Naive thymus-derived CD4-positive, alpha-beta T cell (primary cell): Measurements from ENCODE around the gene MRPL55. TPM values are rescaled to one million over a fixed set of nuclear protein-coding genes. Genes with fewer than 3 reads are reported as not detected.

Experiments
- ATAC-seq: fragments of 150-1000 bp; cut with Tn5 transposase; 2 replicates; pipeline ENCODE4 v1.10.0; 2021; ENCODE audit warnings: mild to moderate bottlenecking, moderate library complexity
- CTCF ChIA-PET: fragments of 350-600 bp; sonication (Branson Sonifier 250); formaldehyde crosslinking; loops from one replicate; lab custom pipeline; 2021; ENCODE audit warnings: antibody characterized with exemption; lab: Charles Lee
- POLR2A ChIA-PET: fragments of 350-600 bp; sonication (Branson Sonifier 250); formaldehyde crosslinking; loops from one replicate; lab custom pipeline; 2021; ENCODE audit warnings: antibody characterized with exemption, inconsistent platforms; lab: Charles Lee
- DNase-seq, 9 donors: peaks; one replicate each; pipeline versions ENCODE4 v3.0.0 to v3.0.0-alpha.2; 2020 to 2022; ENCODE audit warnings: mixed read lengths in 1 of 9
- H3K27ac ChIP-seq: one replicate; pipeline ENCODE4 v1.7.0; 2013; ENCODE audit warnings: mild to moderate bottlenecking, low read depth, low read length, moderate library complexity
- H3K27me3 ChIP-seq, 2 donors: one replicate each; pipeline ENCODE4 v1.7.0; 2013; ENCODE audit warnings: low read length in 2 of 2, mild to moderate bottlenecking in 2 of 2, moderate library complexity in 2 of 2; ENCODE audit not compliant: control insufficient read depth in 2 of 2, insufficient read depth in 2 of 2
- H3K36me3 ChIP-seq, 3 experiments: 1 replicate in 2 of 3; 2 replicates in 1 of 3; pipeline ENCODE4 v1.7.0; 2013; ENCODE audit warnings: low read length in 3 of 3, mild to moderate bottlenecking in 3 of 3, moderate library complexity in 1 of 3; ENCODE audit not compliant: insufficient read depth in 3 of 3, control insufficient read depth in 2 of 3
- H3K4me1 ChIP-seq, 2 donors: one replicate each; pipeline ENCODE4 v1.7.0; 2013; ENCODE audit warnings: low read length in 2 of 2, mild to moderate bottlenecking in 2 of 2, moderate library complexity in 1 of 2; ENCODE audit not compliant: control insufficient read depth in 2 of 2, insufficient read depth in 2 of 2
- H3K4me3 ChIP-seq: 2 replicates; pipeline ENCODE4 v1.7.0; 2013; ENCODE audit warnings: mild to moderate bottlenecking, low read length
- H3K9me3 ChIP-seq, 3 experiments: 1 replicate in 2 of 3; 2 replicates in 1 of 3; pipeline ENCODE4 v1.7.0; 2013; ENCODE audit warnings: low read length in 3 of 3; ENCODE audit not compliant: control insufficient read depth in 2 of 3
- H3K27ac Mint-ChIP-seq, 9 donors: one replicate each; pipeline ENCODE4 v1.8.0; 2020 to 2022; ENCODE audit warnings: mixed read lengths in 9 of 9, mild to moderate bottlenecking in 8 of 9, moderate library complexity in 5 of 9, inconsistent platforms in 2 of 9
- H3K27me3 Mint-ChIP-seq, 5 donors: one replicate each; pipeline ENCODE4 v1.8.0; 2021 to 2022; ENCODE audit warnings: mixed read lengths in 5 of 5, mild to moderate bottlenecking in 1 of 5
- H3K36me3 Mint-ChIP-seq, 5 donors: one replicate each; pipeline ENCODE4 v1.8.0; 2020 to 2022; ENCODE audit warnings: mixed read lengths in 5 of 5, mild to moderate bottlenecking in 3 of 5, inconsistent platforms in 1 of 5
- H3K4me1 Mint-ChIP-seq, 7 donors: one replicate each; pipeline ENCODE4 v1.8.0; 2020 to 2022; ENCODE audit warnings: mixed read lengths in 7 of 7, mild to moderate bottlenecking in 3 of 7, inconsistent platforms in 1 of 7
- H3K4me3 Mint-ChIP-seq, 10 donors: one replicate each; pipeline ENCODE4 v1.8.0; 2020 to 2022; ENCODE audit warnings: mild to moderate bottlenecking in 10 of 10, mixed read lengths in 10 of 10, moderate library complexity in 6 of 10, inconsistent platforms in 2 of 10
- H3K9me3 Mint-ChIP-seq, 11 donors: one replicate each; pipeline ENCODE4 v1.8.0; 2020 to 2022; ENCODE audit warnings: mixed read lengths in 11 of 11, mild to moderate bottlenecking in 4 of 11, inconsistent platforms in 1 of 11, moderate library complexity in 1 of 11
- intact Hi-C, 2 donors: fragments of 100-400 bp; cut with micrococcal nuclease; formaldehyde crosslinking; loops; one replicate each; pipeline ENCODE4 v1.15.1; 2023
- polyA plus RNA-seq, 2 donors: library from polyadenylated mRNA; unstranded; fragments of 300-500 nt; fragmentation: Illumina TruSeq; gene quantifications; one replicate each; pipeline ENCODE4 v1.2.3, GENCODE V29; 2021
- total RNA-seq, 6 experiments: library from RNA in 5 of 6; stranded (reverse) in 5 of 6; gene quantifications; 1 replicate in 5 of 6; 2 replicates in 1 of 6; pipeline ENCODE4 v1.2.3 and lab custom pipeline; 2021 to 2026

The MRPL55 gene
- total and polyA plus RNA-seq, 7 experiments from 2014 or later = 34.3 to 149 (median 68.5) TPM

DNA sequence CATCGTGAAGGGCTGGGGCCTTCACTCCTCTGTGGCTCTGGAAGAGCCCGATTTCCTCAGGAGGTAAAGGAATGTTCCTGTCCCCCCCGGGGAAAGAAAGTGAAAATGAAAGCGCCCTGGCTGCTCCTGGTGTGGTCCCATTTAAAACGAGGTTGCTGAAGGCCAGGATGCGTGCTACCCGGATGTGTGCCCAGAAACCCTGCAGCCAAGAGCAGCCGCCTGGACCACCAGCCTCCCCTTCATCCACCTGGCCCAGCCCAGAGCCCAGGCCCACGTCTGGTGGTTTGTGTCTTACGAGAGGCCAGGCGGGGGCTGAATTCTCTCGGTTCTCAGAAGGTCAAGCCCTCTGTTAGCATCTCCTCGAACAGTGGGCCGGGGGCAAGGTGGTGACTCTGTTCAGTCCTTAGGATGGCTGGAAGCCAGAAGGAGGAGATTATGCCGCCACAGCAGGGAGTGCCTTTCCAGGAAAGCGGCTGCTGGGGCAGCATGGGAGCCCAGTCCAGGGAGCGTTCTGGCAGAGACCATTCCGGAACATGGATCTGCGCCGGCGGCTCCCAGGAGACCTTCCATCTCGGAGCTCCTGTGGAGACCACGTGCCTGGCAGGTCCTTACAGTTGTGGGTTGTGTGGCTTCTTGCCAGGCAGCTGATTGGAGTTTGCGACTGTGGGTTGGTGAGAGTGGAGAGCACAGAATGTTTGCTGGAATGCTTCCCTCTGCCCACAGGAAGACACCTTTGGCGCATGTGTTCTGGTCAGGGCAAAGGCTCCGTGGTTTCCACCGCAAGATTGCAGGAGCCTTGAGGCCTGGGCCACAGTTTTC, 32.3 kb upstream of the MRPL55 start:
- Histone ChIP-seq H3K27ac (peak overlapping the region; percentile 98), H3K4me3 (peak overlapping the region; percentile 87), H3K4me1 (peaks cover 44 to 45% of the 10 kb centered on the region in 2 donors), H3K9me3 (no peaks in the 10 kb centered on the region), H3K27me3 (no peaks in the 10 kb centered on the region), H3K36me3 (peaks cover 0 to 28% (median 0%) of the 10 kb centered on the region in 3 experiments)
- Mint-ChIP-seq H3K36me3 (peaks cover 0 to 11% (median 0%) of the 10 kb centered on the region in 5 donors), H3K4me1 (peaks cover 23 to 48% (median 34%) of the 10 kb centered on the region in 7 donors), H3K4me3 (peak overlapping the region; percentile 87 to 99 (median 95)), H3K27ac (peak overlapping the region; percentile 56 to 100 (median 99)), H3K9me3 (peaks cover 0 to 5% (median 0%) of the 10 kb centered on the region in 11 donors), H3K27me3 (peaks cover 0 to 12% (median 0%) of the 10 kb centered on the region in 5 donors)
- ATAC-seq = no peak
- DNase-seq = peak in 1 of 9 donors; percentile 23
- POLR2A ChIA-PET = interaction anchor here (1.2 to 3.0 kb wide), 2 partner anchors 12 to 24 kb away, joined by 3 to 29 read pairs; partner anchors contain the start of gene IBA57
- intact Hi-C loops = loop anchor here (2.0 to 10.0 kb wide), 5 partner anchors 15 to 1734 kb away; partner anchors contain the start of genes CCSAP (in 1 of the 2) and PARP1 (in 1 of the 2)
- CTCF ChIA-PET = no interaction called here

DNA sequence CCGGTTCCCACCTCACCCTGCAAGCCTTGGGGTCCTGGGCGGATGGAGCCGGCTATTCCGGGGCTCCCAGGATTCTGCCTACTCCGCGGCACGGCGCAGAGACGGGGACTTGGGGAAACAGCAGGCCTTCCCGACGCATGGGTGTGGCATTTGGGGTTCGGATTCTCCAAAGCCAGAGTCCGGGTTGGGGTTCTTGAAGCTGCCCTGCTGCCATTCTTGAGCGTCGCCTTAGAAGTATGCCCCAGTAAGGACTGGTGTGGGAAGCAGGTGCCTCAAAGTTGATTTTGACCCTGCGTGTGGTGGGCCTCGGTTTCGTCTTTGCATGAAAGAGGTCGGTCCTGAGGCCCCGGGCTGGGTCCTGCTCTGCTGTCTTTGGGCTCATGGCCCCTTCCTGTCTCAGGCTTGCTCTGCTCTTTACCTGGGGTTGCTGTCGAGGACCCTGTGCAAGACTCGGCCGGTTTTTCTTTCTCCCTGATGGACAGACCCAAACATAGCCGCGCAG, 31.7 kb upstream of the MRPL55 start:
- no peak for ATAC-seq
- peaks cover 23 to 48% (median 34%) of the 10 kb centered on the region in 7 donors for H3K4me1 Mint-ChIP-seq
- Histone ChIP-seq H3K27ac (peak overlapping the region; percentile 98), H3K36me3 (peaks cover 0 to 22% (median 0%) of the 10 kb centered on the region in 3 experiments), H3K27me3 (no peaks in the 10 kb centered on the region), H3K9me3 (no peaks in the 10 kb centered on the region), H3K4me3 (peak overlapping the region; percentile 87), H3K4me1 (peaks cover 45 to 51% of the 10 kb centered on the region in 2 donors)
- H3K9me3 Mint-ChIP-seq = peaks cover 0 to 5% (median 0%) of the 10 kb centered on the region in 11 donors
- ChIA-PET CTCF (interaction anchor here (1.0 to 1.4 kb wide), 3 partner anchors 23 to 28 kb away, joined by 3 to 9 read pairs (median 4); partner anchors contain the start of gene IBA57), POLR2A (interaction anchor here (1.0 to 6.7 kb wide), 6 partner anchors 8 to 266 kb away, joined by 3 to 109 read pairs (median 6); partner anchors contain the start of genes ARF1, GJC2, IBA57 and MRPL55)
- intact Hi-C loops = loop anchor here (1.0 to 10.0 kb wide), 16 partner anchors 9 to 1733 kb away; partner anchors contain the start of genes ARF1 (in 2 of the 2), C1orf35 (in 2 of the 2), IBA57 (in 2 of the 2) and MRPL55 (in 2 of the 2)
- peaks cover 0 to 19% (median 0%) of the 10 kb centered on the region in 5 donors for H3K27me3 Mint-ChIP-seq
- no peak for DNase-seq
- H3K27ac Mint-ChIP-seq = peak overlapping the region; percentile 56 to 100 (median 99)
- peaks cover 0 to 11% (median 0%) of the 10 kb centered on the region in 5 donors for H3K36me3 Mint-ChIP-seq
- peak overlapping the region; percentile 87 to 99 (median 95) for H3K4me3 Mint-ChIP-seq

DNA sequence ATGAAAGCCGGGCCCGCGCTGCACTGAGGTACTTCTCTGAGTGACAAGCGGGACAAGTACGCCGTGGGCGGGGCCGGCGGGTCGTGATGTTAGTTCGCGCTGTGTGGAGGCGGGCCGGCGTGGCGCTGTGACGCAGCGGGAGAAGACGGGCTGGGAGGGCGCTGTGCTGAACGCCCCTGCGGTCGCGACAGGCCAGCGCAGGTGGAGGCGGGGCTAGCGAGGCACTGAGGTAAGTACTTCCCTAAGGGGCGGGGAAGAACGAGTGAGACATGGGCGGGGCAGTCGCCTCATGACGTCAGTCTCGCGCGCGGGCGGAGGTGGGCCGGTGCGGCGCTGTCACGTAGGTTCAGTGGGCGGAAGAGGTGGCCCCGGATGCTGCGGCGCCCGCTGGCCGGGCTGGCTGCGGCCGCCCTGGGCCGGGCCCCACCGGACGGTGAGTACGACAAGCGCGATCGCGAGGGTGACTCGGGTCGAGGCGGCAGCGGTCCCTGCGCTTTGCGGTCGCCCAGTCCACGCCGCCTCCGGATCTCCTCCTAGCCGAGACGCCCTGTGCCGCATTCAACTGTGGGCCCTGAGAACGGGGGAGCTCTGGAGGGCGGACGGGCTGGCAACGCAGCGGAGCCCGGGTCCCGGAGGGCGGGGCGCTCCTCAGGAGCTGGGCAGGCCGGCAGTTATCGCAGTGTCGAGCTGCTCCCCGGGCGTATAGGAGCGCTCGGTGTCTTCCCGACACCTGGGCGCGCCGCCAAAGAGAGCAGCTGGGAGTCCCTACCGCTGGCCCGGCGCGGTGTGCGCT, 31.0 kb upstream of the MRPL55 start, which contains the start of gene GUK1:
TSS of gene GUK1 (plus strand) at position 349 of the 793 bp plus-strand sequence. CDS start at position 373, 24 bp downstream.
- ATAC-seq (peak; percentile 93), DNase-seq (peak; percentile 98 to 100 (median 100))
- H3K4me3 Mint-ChIP-seq = peak within 1 kb of the TSS; percentile 87 to 99 (median 95)
- no peaks in the 10 kb centered on the region for H3K27me3 ChIP-seq
- H3K27ac Mint-ChIP-seq = peak within 1 kb of the TSS; percentile 83 to 100 (median 99)
- no peaks in the 10 kb centered on the region for H3K9me3 ChIP-seq
- peaks cover 0 to 24% (median 0%) of the 10 kb centered on the region in 5 donors for H3K27me3 Mint-ChIP-seq
- peak within 1 kb of the TSS; percentile 99 for H3K27ac ChIP-seq
- H3K36me3 Mint-ChIP-seq = peaks cover 0 to 11% (median 0%) of the 10 kb centered on the region in 5 donors
- CTCF ChIA-PET = interaction anchor here (1.0 to 1.4 kb wide), 3 partner anchors 24 to 28 kb away, joined by 3 to 9 read pairs (median 4); partner anchors contain the start of gene IBA57
- H3K4me1 Mint-ChIP-seq = peaks cover 23 to 48% (median 34%) of the 10 kb centered on the region in 7 donors
- peak within 1 kb of the TSS; percentile 88 for H3K4me3 ChIP-seq
- peaks cover 42 to 49% of the 10 kb centered on the region in 2 donors for H3K4me1 ChIP-seq
- intact Hi-C loops = loop anchor here (1.0 to 10.0 kb wide), 17 partner anchors 9 to 1733 kb away; partner anchors contain the start of genes ARF1 (in 2 of the 2), C1orf35 (in 2 of the 2), IBA57 (in 2 of the 2) and MRPL55 (in 2 of the 2)
- peaks cover 0 to 5% (median 0%) of the 10 kb centered on the region in 11 donors for H3K9me3 Mint-ChIP-seq
- H3K36me3 ChIP-seq = peaks cover 0 to 15% (median 0%) of the 10 kb centered on the region in 3 experiments
- POLR2A ChIA-PET = interaction anchor here (1.0 to 6.7 kb wide), 6 partner anchors 9 to 266 kb away, joined by 3 to 109 read pairs (median 6); partner anchors contain the start of genes ARF1, GJC2, IBA57 and MRPL55

DNA sequence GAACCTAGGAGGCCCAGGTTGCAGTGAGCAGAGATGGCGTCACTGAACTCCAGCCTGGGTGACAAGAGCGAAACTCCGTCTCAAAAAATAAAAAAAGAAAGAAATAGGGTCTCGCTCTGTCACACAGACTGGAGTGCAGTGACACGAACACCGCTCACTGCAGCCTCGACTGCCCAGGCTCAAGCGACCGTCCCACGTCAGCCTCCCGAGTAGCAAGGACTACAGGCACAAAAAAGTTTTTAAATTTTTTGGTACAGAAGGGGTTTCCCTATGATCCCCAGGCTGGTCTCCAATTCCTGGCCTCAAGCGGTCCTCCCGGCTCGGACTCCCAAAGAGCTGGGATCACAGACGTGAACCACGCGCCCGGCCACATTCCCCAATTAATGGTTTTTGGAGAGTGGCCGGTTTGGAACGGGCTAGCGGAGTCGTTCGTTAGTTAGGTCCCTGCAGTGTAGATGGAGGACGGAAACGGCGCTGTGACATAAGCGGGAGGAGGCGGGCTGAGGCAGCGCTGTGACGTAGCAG, 30.4 kb upstream of the MRPL55 start:
- CTCF ChIA-PET = interaction anchor here (1.4 kb wide), 1 partner anchor 26 kb away, joined by 9 read pairs; the partner anchor contains the start of gene IBA57
- intact Hi-C loops = loop anchor here (1.0 to 2.0 kb wide), 2 partner anchors 8 to 267 kb away; partner anchors contain the start of gene TRIM11 (in 1 of the 2)

DNA sequence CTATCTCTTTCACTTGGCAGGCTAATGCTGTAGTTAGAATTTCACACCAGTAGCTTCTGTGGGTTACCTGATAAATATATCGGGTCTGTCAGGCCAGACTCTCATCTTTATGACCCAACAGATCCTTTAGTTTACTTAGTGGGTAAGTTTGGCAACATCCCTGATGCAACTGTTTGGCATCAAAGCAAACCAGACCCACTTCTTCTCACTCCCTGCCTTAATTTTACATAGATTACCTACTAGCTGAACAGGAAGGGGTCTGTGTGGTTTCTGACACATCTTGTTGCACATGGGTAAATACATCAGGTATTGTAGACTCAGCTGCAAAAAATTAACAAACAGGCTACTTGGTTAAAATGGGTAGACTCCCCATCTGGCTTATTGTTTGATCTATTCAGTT, 27.8 kb upstream of the MRPL55 start:
- ATAC-seq (no peak), DNase-seq (no peak)
- peaks cover 0 to 8% (median 0%) of the 10 kb centered on the region in 5 donors for H3K36me3 Mint-ChIP-seq
- intact Hi-C loops = no loop called here
- Histone ChIP-seq H3K27me3 (no peaks in the 10 kb centered on the region), H3K4me3 (no peak overlapping the region), H3K4me1 (peaks cover 13 to 29% of the 10 kb centered on the region in 2 donors), H3K9me3 (no peaks in the 10 kb centered on the region), H3K36me3 (peaks cover 0 to 10% (median 0%) of the 10 kb centered on the region in 3 experiments), H3K27ac (no peak overlapping the region)
- H3K4me1 Mint-ChIP-seq = peaks cover 3 to 20% (median 12%) of the 10 kb centered on the region in 7 donors
- no peak overlapping the region for H3K4me3 Mint-ChIP-seq
- ChIA-PET CTCF (interaction anchor here (1.2 to 1.3 kb wide), 3 partner anchors 18 to 363 kb away, joined by 3 read pairs; no protein-coding TSS in a partner anchor), POLR2A (interaction anchor here (6.7 kb wide), 1 partner anchor 28 kb away, joined by 109 read pairs; the partner anchor contains the start of gene IBA57)
- peak overlapping the region in 2 of 9 donors; percentile 11 to 52 for H3K27ac Mint-ChIP-seq
- peaks cover 0 to 45% (median 0%) of the 10 kb centered on the region in 5 donors for H3K27me3 Mint-ChIP-seq
- peaks cover 0 to 7% (median 0%) of the 10 kb centered on the region in 11 donors for H3K9me3 Mint-ChIP-seq

More for the DNA sequence above, 30.4 kb upstream of the MRPL55 start:
- no peaks in the 10 kb centered on the region for H3K9me3 ChIP-seq
- Mint-ChIP-seq H3K36me3 (peaks cover 0 to 11% (median 0%) of the 10 kb centered on the region in 5 donors), H3K27me3 (peaks cover 0 to 30% (median 0%) of the 10 kb centered on the region in 5 donors), H3K9me3 (peaks cover 0 to 7% (median 0%) of the 10 kb centered on the region in 11 donors), H3K4me3 (peak overlapping the region; percentile 87 to 99 (median 95)), H3K4me1 (peaks cover 23 to 43% (median 34%) of the 10 kb centered on the region in 7 donors), H3K27ac (peak overlapping the region; percentile 83 to 100 (median 99))
- DNase-seq (no peak), ATAC-seq (no peak)
- peak overlapping the region; percentile 99 for H3K27ac ChIP-seq
- peaks cover 0 to 12% (median 0%) of the 10 kb centered on the region in 3 experiments for H3K36me3 ChIP-seq
- H3K27me3 ChIP-seq = no peaks in the 10 kb centered on the region
- H3K4me1 ChIP-seq = peaks cover 37 to 49% of the 10 kb centered on the region in 2 donors
- POLR2A ChIA-PET = interaction anchor here (1.4 to 6.7 kb wide), 3 partner anchors 25 to 57 kb away, joined by 7 to 109 read pairs (median 8); partner anchors contain the start of genes ARF1, IBA57 and MRPL55
- peak overlapping the region; percentile 88 for H3K4me3 ChIP-seq
